ENCODE data around the gene SLC16A11.

Gene SLC16A11

GRCh38 chr17:7016418-7016817 is 27.5 kb downstream of the SLC16A11 start:
- Histone ChIP-seq H3K27me3 (ENCODE audit: control insufficient read depth, low read length) (no peaks in the 10 kb centered on the region), H3K36me3 (ENCODE audit: control insufficient read depth, low read length) (peaks cover 21% of the 10 kb centered on the region), H3K4me2 (ENCODE audit: low read length) (no peak overlapping the region), H3K79me2 (ENCODE audit: control insufficient read depth, low read length) (peaks cover 28% of the 10 kb centered on the region), H4K20me1 (ENCODE audit: control insufficient read depth, insufficient read depth, low read depth, low read length) (no peaks in the 10 kb centered on the region), H3K9me2 (replicated peaks; ENCODE audit: control insufficient read depth, low read length) (no peaks in the 10 kb centered on the region), H3K4me1 (ENCODE audit: control insufficient read depth, low read length) (peaks cover 14% of the 10 kb centered on the region), H3K9me3 (ENCODE audit: control insufficient read depth, insufficient read depth, low read length) (no peaks in the 10 kb centered on the region), H3K4me3 (ENCODE audit: low read length) (no peak overlapping the region), H3F3A (ENCODE audit: control insufficient read depth, insufficient read depth) (peaks cover 16% of the 10 kb centered on the region), H3K27ac (ENCODE audit: low read depth, low read length) (no peak overlapping the region)
- TF ChIP-seq EZH2phosphoT487 (IDR thresholded peaks at IDR 0.05; ENCODE audit: borderline replicate concordance, low read length) = no peak
- no peak for TF ChIP-seq CTCF (IDR thresholded peaks at IDR 0.05; ENCODE audit: low read depth, low read length, poor library complexity, severe bottlenecking)

DNA sequence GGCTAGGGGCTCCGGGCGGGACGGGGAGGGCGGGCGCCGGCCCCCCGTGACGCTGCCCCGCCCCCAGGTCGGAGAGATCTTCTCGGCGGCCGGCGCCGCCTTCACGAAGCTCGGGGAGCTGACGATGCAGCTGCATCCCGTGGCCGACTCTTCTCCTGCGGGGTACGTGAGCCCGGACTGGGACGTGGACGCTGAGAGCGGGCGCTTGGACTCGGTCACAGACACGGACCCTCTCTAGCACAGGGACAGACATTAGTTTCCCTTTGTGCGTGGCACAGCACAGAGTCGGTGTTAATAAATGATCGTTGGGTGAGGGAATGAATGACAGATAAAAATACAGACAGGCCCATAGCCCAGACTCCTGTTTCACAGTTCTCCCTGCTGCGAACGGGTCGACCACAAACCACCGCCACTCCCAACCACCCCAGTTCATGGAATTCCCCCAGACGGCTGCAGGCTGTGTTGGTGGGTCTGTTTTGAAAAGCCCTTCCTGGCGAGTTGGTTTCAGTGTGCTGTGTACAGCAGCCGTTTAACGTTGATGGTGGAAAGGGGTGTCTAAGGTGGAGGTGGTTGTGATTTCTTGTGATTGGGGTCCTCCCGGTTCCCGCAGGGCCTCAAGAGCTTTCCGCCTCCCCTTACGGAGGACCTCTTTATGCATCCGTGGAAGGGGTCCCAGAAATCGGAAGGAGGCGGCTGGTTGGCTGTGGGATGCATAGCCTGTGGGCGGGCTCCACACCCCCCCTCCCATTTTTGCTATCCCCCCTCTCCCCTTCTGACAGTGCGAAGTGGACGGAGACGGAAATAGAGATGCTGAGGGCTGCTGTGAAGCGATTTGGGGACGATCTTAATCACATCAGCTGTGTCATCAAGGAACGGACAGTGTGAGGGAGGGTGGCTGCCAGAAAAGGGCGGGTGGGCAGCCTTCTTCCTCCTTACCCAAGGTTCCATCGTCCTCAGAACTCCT is 28.6 kb downstream of the SLC16A11 start:
- peak overlapping the region; percentile 82 for H3K4me3 ChIP-seq (ENCODE audit: low read length)
- no peaks in the 10 kb centered on the region for H3K27me3 ChIP-seq (ENCODE audit: control insufficient read depth, low read length)
- H3F3A ChIP-seq (ENCODE audit: control insufficient read depth, insufficient read depth) = peaks cover 14% of the 10 kb centered on the region
- peak overlapping the region; percentile 84 for H3K4me2 ChIP-seq (ENCODE audit: low read length)
- no peaks in the 10 kb centered on the region for H4K20me1 ChIP-seq (ENCODE audit: control insufficient read depth, insufficient read depth, low read depth, low read length)
- TF ChIP-seq CTCF (IDR thresholded peaks at IDR 0.05; ENCODE audit: low read depth, low read length, poor library complexity, severe bottlenecking) (no peak), EZH2phosphoT487 (IDR thresholded peaks at IDR 0.05; ENCODE audit: borderline replicate concordance, low read length) (no peak)
- H3K27ac ChIP-seq (ENCODE audit: low read depth, low read length) = peak overlapping the region; percentile 94
- peaks cover 21% of the 10 kb centered on the region for H3K36me3 ChIP-seq (ENCODE audit: control insufficient read depth, low read length)
- H3K79me2 ChIP-seq (ENCODE audit: control insufficient read depth, low read length) = peaks cover 40% of the 10 kb centered on the region
- no peaks in the 10 kb centered on the region for H3K9me2 ChIP-seq (replicated peaks; ENCODE audit: control insufficient read depth, low read length)
- no peaks in the 10 kb centered on the region for H3K9me3 ChIP-seq (ENCODE audit: control insufficient read depth, insufficient read depth, low read length)
- peaks cover 25% of the 10 kb centered on the region for H3K4me1 ChIP-seq (ENCODE audit: control insufficient read depth, low read length)

- Histone ChIP-seq H3K27ac (ENCODE audit: low read depth, low read length) (peak overlapping the region; percentile 94), H3K4me1 (ENCODE audit: control insufficient read depth, low read length) (peaks cover 25% of the 10 kb centered on the region), H3K9me3 (ENCODE audit: control insufficient read depth, insufficient read depth, low read length) (no peaks in the 10 kb centered on the region), H3K4me2 (ENCODE audit: low read length) (peak overlapping the region; percentile 84), H3K4me3 (ENCODE audit: low read length) (peak overlapping the region; percentile 82), H3K36me3 (ENCODE audit: control insufficient read depth, low read length) (peaks cover 29% of the 10 kb centered on the region), H3K27me3 (ENCODE audit: control insufficient read depth, low read length) (no peaks in the 10 kb centered on the region), H3F3A (ENCODE audit: control insufficient read depth, insufficient read depth) (peaks cover 14% of the 10 kb centered on the region), H3K9me2 (replicated peaks; ENCODE audit: control insufficient read depth, low read length) (no peaks in the 10 kb centered on the region), H4K20me1 (ENCODE audit: control insufficient read depth, insufficient read depth, low read depth, low read length) (no peaks in the 10 kb centered on the region), H3K79me2 (ENCODE audit: control insufficient read depth, low read length) (peaks cover 48% of the 10 kb centered on the region)
- no peak for TF ChIP-seq EZH2phosphoT487 (IDR thresholded peaks at IDR 0.05; ENCODE audit: borderline replicate concordance, low read length)
- TF ChIP-seq CTCF (IDR thresholded peaks at IDR 0.05; ENCODE audit: low read depth, low read length, poor library complexity, severe bottlenecking) = peak; percentile 58
These were observed 29.5 kb downstream of the SLC16A11 start for GRCh38 chr17:7014261-7014994.
